HG03520 (cell line): ENCODE results near the gene DIDO1.
A peak's percentile ranks its signal among the peaks of the same experiment; 100 is the strongest.
"Not testable (repeated sequence)": the region's sequence is repeated elsewhere in the genome, so short reads cannot be mapped to it uniquely, and the experiment has no call there.

Source experiments
- ATAC-seq: cut with Tn5 transposase; IDR thresholded peaks from one replicate; pipeline ENCODE4 v1.9.1; 2021; ENCODE audit warnings: mild to moderate bottlenecking, moderate library complexity; ENCODE audit not compliant: unreplicated experiment

The DIDO1 gene

GRCh38 chr20:62962891-62963613 is 36.7 kb upstream of the DIDO1 start:
- ATAC-seq = no peak

DNA sequence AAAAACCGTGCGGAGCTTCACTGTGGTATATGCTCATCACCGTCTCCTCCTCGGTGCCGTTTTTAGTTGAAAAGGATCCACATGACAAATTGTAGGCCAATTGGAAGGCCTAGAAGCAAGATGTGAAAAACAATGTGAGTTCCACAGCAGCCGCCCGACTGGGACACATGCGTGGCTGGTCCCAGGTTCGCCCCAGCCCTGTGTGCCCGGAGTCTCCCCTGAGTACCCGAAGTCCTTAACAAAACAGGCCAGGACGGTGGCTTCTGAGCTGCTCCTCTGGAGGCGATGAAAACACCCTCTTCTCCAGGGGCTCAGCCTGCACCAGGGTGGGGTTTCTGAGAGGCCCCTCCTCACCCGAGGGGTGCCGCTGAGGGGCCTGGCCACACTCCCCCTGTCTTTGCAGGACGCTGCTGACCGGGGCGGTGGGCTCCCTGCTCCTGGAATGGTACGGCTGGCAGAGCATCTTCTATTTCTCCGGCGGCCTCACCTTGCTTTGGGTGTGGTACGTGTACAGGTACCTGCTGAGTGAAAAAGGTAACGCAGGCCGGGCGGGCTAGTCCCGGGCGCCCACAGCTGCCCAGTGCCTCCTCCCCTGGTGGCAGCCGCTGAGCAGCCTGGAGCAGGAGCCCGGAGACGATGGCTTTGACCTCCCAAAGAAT is 36.0 kb upstream of the DIDO1 start:
- ATAC-seq = no peak

- ATAC-seq = no peak
Observed at GRCh38 chr20:62961799-62962198, 35.5 kb upstream of the DIDO1 start.

DNA sequence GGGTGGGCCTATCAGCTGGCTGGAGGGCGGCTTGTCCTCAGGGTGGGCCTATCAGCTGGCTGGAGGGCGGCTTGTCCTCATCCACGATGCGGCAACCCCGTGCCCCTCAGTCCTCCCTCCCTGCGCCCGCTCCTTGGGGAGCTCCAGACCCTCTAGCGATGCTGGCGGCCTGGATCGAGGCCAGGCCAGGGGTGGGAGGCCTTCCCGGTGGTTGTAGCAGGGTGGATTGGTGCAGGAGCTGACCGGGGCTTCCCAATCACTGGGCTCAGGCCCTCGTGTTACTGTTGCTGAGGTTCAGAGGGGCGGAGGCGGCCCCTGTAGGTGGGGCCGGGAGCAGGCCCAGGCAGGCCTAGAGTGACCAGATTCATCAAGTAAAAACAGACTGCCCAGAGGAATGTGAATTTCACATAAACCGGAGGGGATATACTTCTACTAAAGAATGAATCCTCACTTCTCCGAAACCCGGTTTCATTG is 35.0 kb upstream of the DIDO1 start:
- no peak for ATAC-seq

DNA sequence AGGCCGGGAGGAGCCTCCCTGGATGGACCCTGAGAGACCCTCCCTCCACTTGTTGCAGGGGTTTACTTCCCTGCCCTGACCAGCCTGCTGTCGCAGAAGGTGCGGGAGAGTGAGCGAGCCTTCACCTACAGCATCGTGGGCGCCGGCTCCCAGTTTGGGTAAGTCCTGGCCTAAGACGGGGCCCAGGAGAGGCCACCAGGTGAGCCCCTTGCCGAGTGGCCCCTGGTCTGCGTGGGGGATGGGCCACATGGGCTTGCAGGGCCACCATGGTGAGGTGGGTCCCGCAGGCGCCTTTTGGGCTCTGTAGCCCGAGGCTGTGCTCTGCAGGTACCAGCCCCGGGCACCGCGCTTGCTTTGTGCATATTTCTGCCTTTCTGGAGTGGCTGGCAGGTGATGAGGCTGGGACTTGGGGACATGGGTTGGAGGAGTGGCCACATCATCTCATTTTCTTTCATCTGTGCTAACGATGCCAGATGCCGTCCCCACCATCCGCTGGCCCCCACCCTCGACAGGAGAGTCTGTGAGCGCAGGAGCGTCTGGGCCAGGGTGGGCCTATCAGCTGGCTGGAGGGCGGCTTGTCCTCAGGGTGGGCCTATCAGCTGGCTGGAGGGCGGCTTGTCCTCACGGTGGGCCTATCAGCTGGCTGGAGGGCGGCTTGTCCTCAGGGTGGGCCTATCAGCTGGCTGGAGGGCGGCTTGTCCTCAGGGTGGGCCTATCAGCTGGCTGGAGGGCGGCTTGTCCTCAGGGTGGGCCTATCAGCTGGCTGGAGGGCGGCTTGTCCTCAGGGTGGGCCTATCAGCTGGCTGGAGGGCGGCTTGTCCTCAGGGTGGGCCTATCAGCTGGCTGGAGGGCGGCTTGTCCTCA is 34.4 kb upstream of the DIDO1 start:
- ATAC-seq = not testable (repeated sequence)

DNA sequence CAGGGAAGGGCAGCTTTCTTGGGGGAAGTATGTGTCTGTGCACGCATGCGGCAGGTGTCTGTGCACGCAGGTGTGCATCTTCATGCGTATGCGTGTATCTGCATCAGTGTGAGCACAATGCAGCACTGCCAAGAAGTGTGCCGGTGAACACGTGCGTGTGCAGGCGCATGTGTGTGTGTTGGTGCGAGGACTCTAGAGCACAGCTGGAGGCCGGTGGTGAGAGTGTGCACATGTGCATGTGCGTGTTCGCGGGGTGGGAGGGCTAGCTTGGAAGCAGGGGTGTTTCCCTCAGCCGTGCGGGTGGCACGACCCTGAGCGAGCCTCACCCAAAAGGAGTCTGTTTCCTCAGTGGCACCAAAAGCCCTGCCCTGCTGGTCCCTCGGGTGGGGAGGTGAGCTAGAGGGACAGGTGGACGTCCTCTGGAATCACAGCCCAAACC is 33.7 kb upstream of the DIDO1 start:
- no peak for ATAC-seq

GRCh38 chr20:62959101-62959971 is 33.0 kb upstream of the DIDO1 start:
- ATAC-seq = no peak

GRCh38 chr20:62958388-62959100 is 32.2 kb upstream of the DIDO1 start:
- no peak for ATAC-seq

GRCh38 chr20:62957136-62958117 is 31.1 kb upstream of the DIDO1 start:
- ATAC-seq = no peak

DNA sequence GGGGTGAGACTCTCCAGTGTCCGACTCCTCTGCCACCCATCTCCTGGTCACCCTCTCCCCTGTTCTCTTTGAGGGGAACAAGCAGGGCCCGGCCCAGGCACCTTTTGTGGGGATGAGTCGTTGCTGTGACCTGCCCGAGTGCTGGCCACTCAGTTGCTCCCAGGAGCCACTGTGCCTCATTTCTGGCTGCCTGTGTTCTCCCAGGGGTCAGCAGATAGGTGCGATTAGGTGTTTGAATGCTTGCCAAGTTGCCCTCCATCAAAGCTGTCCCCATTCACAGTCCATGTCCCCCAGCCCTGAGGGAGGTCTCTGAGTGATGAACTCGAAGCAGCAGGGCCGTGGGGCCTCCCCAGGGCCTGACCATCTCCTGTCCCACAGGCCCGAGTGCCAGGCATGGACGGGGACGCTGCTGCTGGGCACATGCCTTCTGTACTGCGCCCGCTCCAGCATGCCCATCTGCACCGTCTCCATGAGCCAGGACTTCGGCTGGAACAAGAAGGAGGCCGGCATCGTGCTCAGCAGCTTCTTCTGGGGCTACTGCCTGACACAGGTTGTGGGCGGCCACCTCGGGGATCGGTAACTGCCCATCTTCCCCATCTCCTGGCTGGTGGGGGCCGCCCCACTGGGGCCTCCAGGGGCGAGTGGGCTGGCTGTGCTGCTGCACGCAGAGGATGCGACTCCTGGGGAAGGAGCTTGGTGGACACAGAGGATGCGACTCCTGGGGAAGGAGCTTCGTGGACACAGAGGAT is 30.3 kb upstream of the DIDO1 start:
- ATAC-seq = no peak

GRCh38 chr20:62955519-62956386 is 29.4 kb upstream of the DIDO1 start:
- ATAC-seq = no peak

GRCh38 chr20:62953839-62954703 is 27.8 kb upstream of the DIDO1 start:
- ATAC-seq = peak; percentile 65

- ATAC-seq = no peak
Observed at GRCh38 chr20:62952968-62953838, 26.9 kb upstream of the DIDO1 start.

GRCh38 chr20:62952373-62952967 is 26.2 kb upstream of the DIDO1 start, which contains the start of gene SLC17A9:
SLC17A9 (plus strand) TSS chr20:62952709; CDS start chr20:62952831, 122 bp downstream.
- ATAC-seq = peak; percentile 43
